Kidney (tissue), 14 donors: ENCODE results near the gene KRT7. TPM values are rescaled to one million over a fixed set of nuclear protein-coding genes. Genes with fewer than 3 reads are reported as not detected.

Experiments
- DNase-seq, 5 donors: peaks; one replicate each; pipeline ENCODE4 v3.0.0-alpha.2; 2013 to 2020
- FAIRE-seq: peaks from 2 replicates; lab custom pipeline; 2012; peaks lifted over from hg19 to GRCh38; lab: Jason Lieb, UNC
- H3K27ac ChIP-seq, 2 donors: one replicate each; pipeline ENCODE4 v1.7.0; 2013; ENCODE audit warnings: low read depth in 2 of 2, low read length in 2 of 2, inconsistent platforms in 1 of 2
- H3K27me3 ChIP-seq: one replicate; pipeline ENCODE4 v1.7.1; 2013; ENCODE audit warnings: low read length, inconsistent platforms; ENCODE audit not compliant: control insufficient read depth, insufficient read depth
- H3K36me3 ChIP-seq, 3 donors: one replicate each; pipeline versions ENCODE4 v1.7.0 to v1.7.1; 2013; ENCODE audit warnings: low read length in 3 of 3, control low read depth in 1 of 3, inconsistent platforms in 1 of 3; ENCODE audit not compliant: insufficient read depth in 3 of 3, control insufficient read depth in 2 of 3
- H3K4me1 ChIP-seq, 3 donors: one replicate each; pipeline versions ENCODE4 v1.7.0 to v1.7.1; 2013; ENCODE audit warnings: low read length in 3 of 3, inconsistent platforms in 1 of 3, low read depth in 1 of 3; ENCODE audit not compliant: control insufficient read depth in 2 of 3, insufficient read depth in 2 of 3
- H3K4me3 ChIP-seq, 3 donors: one replicate each; pipeline versions ENCODE4 v1.7.0 to v1.8.1; 2013; ENCODE audit warnings: low read length in 3 of 3, control low read depth in 1 of 3, inconsistent platforms in 1 of 3
- H3K9ac ChIP-seq, 3 donors: one replicate each; pipeline versions ENCODE4 v1.7.0 to v1.7.1; 2013; ENCODE audit warnings: low read length in 3 of 3, control low read depth in 1 of 3, inconsistent platforms in 1 of 3
- H3K9me3 ChIP-seq, 3 donors: one replicate each; pipeline versions ENCODE4 v1.7.0 to v1.7.1; 2013; ENCODE audit warnings: low read length in 3 of 3, control low read depth in 1 of 3, inconsistent platforms in 1 of 3; ENCODE audit not compliant: control insufficient read depth in 2 of 3, insufficient read depth in 1 of 3
- intact Hi-C: fragments of 100-400 bp; cut with DNase I; formaldehyde crosslinking; loops from one replicate; pipeline ENCODE4 v1.11.1; 2022
- polyA plus RNA-seq: library from polyadenylated mRNA; stranded (reverse); fragments of 350-450 nt; fragmentation: Illumina TruSeq; extraction: RNeasy Lipid Tissue Mini Kit (QIAGEN cat#74804); gene quantifications from one replicate; pipeline ENCODE4 v1.2.3, GENCODE V29; 2014; ENCODE audit warnings: low read depth, low replicate concordance; ENCODE audit not compliant: insufficient read depth
- total RNA-seq: library from RNA; stranded (reverse); fragmentation: NEBNext Ultra II Directional; extraction: Animal tissue kit (Norgen Biotek cat#: 25700); gene quantifications from one replicate; pipeline ENCODE4 v1.2.1, GENCODE V29; 2021
- TF ChIP-seq, protein P1 (sequence below): IDR thresholded peaks from 3 replicates; pipeline ENCODE4 v1.5.1; 2012; ENCODE audit warnings: mild to moderate bottlenecking, moderate library complexity, borderline replicate concordance; ENCODE audit not compliant: insufficient read depth; ENCODE audit errors: extremely low read depth
- donor health status: control.
- donor health status: control.
- donor health status: control.
- donor health status: control.
- donor health status: control.
- donor health status: DM: yes; HTN: yes; CAD: no.
- donor health status: Normal renal cell carcinoma (clear cell type).

KRT7 gene
- total and polyA plus RNA-seq, 2 donors from 2014 or later = 173 to 1,490 TPM

DNA sequence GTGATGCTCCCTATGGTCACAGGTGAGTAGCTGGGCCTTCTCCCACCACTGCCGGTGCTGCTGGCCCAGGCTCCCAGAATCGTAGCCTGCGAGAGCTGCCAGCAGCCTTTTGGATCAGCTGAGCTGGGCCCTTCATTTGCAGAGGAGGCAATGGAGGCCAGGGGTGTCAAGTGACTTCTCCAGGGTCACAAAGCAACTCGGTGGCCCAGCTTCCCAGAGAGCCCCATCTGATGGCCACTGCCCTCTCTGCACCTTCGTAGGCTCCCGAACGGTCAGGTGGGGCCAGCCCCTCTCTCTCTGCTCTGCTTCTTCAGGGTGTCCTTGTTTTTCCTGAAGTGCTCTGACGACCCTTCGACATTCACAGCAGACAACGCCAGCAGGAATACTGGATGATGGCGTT is 45.8 kb upstream of the KRT7 start:
- Histone ChIP-seq H3K4me3 (no peak overlapping the region), H3K27me3 (no peaks in the 10 kb centered on the region), H3K9me3 (no peaks in the 10 kb centered on the region), H3K36me3 (no peaks in the 10 kb centered on the region), H3K4me1 (peaks cover 0 to 6% (median 2%) of the 10 kb centered on the region in 3 donors), H3K9ac (no peak overlapping the region), H3K27ac (no peak overlapping the region)
- no peak for DNase-seq
- TF ChIP-seq, protein P1, sequence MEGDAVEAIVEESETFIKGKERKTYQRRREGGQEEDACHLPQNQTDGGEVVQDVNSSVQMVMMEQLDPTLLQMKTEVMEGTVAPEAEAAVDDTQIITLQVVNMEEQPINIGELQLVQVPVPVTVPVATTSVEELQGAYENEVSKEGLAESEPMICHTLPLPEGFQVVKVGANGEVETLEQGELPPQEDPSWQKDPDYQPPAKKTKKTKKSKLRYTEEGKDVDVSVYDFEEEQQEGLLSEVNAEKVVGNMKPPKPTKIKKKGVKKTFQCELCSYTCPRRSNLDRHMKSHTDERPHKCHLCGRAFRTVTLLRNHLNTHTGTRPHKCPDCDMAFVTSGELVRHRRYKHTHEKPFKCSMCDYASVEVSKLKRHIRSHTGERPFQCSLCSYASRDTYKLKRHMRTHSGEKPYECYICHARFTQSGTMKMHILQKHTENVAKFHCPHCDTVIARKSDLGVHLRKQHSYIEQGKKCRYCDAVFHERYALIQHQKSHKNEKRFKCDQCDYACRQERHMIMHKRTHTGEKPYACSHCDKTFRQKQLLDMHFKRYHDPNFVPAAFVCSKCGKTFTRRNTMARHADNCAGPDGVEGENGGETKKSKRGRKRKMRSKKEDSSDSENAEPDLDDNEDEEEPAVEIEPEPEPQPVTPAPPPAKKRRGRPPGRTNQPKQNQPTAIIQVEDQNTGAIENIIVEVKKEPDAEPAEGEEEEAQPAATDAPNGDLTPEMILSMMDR = no peak
- intact Hi-C loops = no loop called here
- no peak for FAIRE-seq

DNA sequence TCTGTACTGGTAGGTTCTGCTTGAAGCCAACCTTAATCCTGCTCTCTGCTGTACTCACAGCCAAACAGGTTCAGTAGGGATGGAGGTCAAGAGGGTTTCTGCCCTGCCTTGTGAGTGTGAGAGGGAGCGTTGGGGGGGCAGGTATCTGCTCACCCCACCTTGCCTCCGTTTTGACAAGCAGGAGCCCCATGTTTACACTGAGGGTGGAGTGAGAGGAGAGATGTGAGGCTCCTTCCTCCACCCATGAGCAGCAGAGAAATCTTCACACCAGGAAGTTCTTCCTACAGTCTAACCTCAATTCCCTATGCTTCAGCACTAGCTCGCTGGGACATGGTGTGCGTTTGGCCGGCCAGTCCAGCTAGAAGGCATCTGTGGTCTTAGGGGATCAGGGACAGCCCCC is 45.4 kb upstream of the KRT7 start:
- no peaks in the 10 kb centered on the region for H3K36me3 ChIP-seq
- H3K27me3 ChIP-seq = no peaks in the 10 kb centered on the region
- no peak for FAIRE-seq
- H3K27ac ChIP-seq = no peak overlapping the region
- H3K9ac ChIP-seq = no peak overlapping the region
- no peak for DNase-seq
- TF ChIP-seq, protein P1 = no peak
- peaks cover 4 to 6% (median 5%) of the 10 kb centered on the region in 3 donors for H3K4me1 ChIP-seq
- intact Hi-C loops = no loop called here
- H3K9me3 ChIP-seq = no peaks in the 10 kb centered on the region
- no peak overlapping the region for H3K4me3 ChIP-seq

DNA sequence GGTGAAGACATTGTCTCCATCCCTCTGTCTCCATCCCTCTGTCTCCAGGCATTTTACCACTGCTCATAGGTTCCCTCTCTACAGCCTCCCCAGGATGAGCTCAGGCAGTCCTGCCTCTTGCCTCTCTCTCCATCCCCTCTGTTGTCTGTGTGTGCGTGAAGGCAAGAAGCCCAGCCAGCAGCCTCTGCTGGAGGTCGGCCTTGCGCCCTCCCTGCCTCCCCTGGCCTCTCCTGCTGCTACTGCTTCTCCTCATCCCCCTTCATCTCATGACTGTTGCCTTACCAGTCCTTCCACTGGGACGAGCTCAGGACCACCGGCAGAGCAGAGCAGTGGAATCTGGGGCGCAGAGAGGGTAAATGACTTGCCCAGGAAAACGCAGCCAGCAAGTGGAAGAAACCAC is 44.4 kb upstream of the KRT7 start:
- TF ChIP-seq, protein P1 = no peak
- Histone ChIP-seq H3K4me1 (peaks cover 4 to 14% (median 6%) of the 10 kb centered on the region in 3 donors), H3K9me3 (no peaks in the 10 kb centered on the region), H3K9ac (no peak overlapping the region), H3K27ac (no peak overlapping the region), H3K4me3 (no peak overlapping the region), H3K36me3 (no peaks in the 10 kb centered on the region), H3K27me3 (no peaks in the 10 kb centered on the region)
- intact Hi-C loops = no loop called here
- no peak for DNase-seq
- no peak for FAIRE-seq
